ENCODE data around the gene VDR.

DNA sequence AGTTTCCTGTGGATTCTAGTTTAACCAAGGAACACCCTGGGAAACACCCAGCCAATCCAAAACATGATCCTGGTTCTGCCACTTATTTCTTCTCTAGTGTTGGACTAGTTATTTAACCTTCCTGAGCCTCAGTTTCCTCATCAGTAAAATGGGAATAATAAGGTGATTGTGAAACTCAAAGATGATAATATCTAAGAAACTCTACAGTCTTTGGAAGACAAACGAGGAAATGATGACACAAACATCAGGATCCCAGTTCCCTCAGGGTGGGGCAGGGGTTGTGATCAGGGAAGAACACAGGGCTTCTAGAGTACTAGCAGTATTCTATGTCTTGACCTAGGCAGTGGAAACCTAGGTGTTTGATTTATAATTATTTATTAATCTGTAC is 40.5 kb upstream of the VDR start:
- TF ChIP-seq CTCF (conservative IDR thresholded peaks at IDR 0.05) = no peak
- no peak for TF ChIP-seq ZFX (IDR thresholded peaks at IDR 0.05)

Measured in C4-2B (cell line).